ENCODE results near the gene ZNF90.

DNA sequence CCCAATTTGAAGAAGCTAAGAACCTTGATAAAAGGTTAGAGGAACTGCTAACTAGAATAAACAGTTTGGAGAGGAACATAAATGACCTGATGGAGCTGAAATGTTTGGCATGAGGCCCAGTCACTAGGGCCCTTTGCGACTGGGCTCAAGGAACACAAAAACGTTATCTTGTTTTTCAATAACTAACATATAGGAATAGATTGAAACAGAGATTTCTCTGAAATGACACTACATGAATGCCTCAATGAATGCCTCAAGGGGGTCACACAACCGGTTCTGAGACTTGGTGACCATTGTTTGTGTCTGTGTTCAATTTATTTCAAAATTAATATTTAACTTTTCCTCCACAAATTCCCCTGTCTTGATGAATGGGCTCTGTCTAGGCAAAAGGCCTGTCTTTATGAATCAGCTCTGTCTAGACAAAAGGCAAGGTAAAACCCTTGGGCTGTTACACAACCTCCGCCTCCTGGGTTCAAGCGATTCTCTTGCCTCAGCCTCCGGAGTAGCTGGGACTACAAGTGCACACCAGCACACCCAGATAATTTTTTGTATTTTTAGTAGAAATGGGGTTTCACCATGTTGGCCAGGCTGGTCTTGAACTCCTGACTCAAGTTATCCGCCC lies 88.3 kb downstream of the ZNF90 start:
- no peak for TF ChIP-seq LEF1 (IDR thresholded peaks at IDR 0.05; ENCODE audit: borderline replicate concordance)
- TF ChIP-seq SP1 (IDR thresholded peaks at IDR 0.05), result no peak
- no peak for TF ChIP-seq ARNT (IDR thresholded peaks at IDR 0.05)
- TF ChIP-seq NFRKB (IDR thresholded peaks at IDR 0.05), result no peak
- no peak for TF ChIP-seq FOXM1 (IDR thresholded peaks at IDR 0.05; ENCODE audit: borderline replicate concordance)
- TF ChIP-seq HDGF (IDR thresholded peaks at IDR 0.05; ENCODE audit: borderline replicate concordance), result no peak
- no peak for TF ChIP-seq TARDBP (IDR thresholded peaks at IDR 0.05)

All from HEK293T (cell line).